ENCODE measurements around the gene SOX11. TPM values are rescaled to one million over a fixed set of nuclear protein-coding genes. Genes with fewer than 3 reads are reported as not detected.
A peak's percentile ranks its signal among the peaks of the same experiment; 100 is the strongest.

SOX11 gene
- total RNA-seq, 1 donor from 2014 or later = not detected

GRCh38 chr2:5720426-5720825 lies 28.2 kb downstream of the SOX11 start:
- DNase-seq (ENCODE audit: extremely low spot score in 2 of 2) = no peak

GRCh38 chr2:5722236-5722635 lies 30.1 kb downstream of the SOX11 start:
- Histone ChIP-seq H3K27me3 (no peaks in the 10 kb centered on the region), H3K4me3 (no peak overlapping the region), H3K9me3 (no peaks in the 10 kb centered on the region), H3K36me3 (no peaks in the 10 kb centered on the region), H3K4me1 (peaks cover 10% of the 10 kb centered on the region), H3K27ac (no peak overlapping the region)
- intact Hi-C loops (cut with DNase I) = no loop called here
- TF ChIP-seq, protein P1, sequence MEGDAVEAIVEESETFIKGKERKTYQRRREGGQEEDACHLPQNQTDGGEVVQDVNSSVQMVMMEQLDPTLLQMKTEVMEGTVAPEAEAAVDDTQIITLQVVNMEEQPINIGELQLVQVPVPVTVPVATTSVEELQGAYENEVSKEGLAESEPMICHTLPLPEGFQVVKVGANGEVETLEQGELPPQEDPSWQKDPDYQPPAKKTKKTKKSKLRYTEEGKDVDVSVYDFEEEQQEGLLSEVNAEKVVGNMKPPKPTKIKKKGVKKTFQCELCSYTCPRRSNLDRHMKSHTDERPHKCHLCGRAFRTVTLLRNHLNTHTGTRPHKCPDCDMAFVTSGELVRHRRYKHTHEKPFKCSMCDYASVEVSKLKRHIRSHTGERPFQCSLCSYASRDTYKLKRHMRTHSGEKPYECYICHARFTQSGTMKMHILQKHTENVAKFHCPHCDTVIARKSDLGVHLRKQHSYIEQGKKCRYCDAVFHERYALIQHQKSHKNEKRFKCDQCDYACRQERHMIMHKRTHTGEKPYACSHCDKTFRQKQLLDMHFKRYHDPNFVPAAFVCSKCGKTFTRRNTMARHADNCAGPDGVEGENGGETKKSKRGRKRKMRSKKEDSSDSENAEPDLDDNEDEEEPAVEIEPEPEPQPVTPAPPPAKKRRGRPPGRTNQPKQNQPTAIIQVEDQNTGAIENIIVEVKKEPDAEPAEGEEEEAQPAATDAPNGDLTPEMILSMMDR (IDR thresholded peaks at IDR 0.05) = no peak
- TF ChIP-seq POLR2AphosphoS5 (IDR thresholded peaks at IDR 0.05; ENCODE audit: insufficient read depth in 1 of 2, low read depth in 1 of 2) (no peak), POLR2A (IDR thresholded peaks at IDR 0.05) (no peak)
- no peak for DNase-seq (ENCODE audit: extremely low spot score in 2 of 2)

More at GRCh38 chr2:5720426-5720825, 28.2 kb downstream of the SOX11 start:
- no peak overlapping the region for H3K4me3 ChIP-seq
- no peak overlapping the region for H3K27ac ChIP-seq
- no peaks in the 10 kb centered on the region for H3K9me3 ChIP-seq
- no peaks in the 10 kb centered on the region for H3K27me3 ChIP-seq
- peaks cover under 1% of the 10 kb centered on the region for H3K4me1 ChIP-seq
- intact Hi-C loops (cut with DNase I) = no loop called here
- no peaks in the 10 kb centered on the region for H3K36me3 ChIP-seq
- TF ChIP-seq, protein P1 (IDR thresholded peaks at IDR 0.05) = no peak
- TF ChIP-seq POLR2A (IDR thresholded peaks at IDR 0.05) (no peak), POLR2AphosphoS5 (IDR thresholded peaks at IDR 0.05; ENCODE audit: insufficient read depth in 1 of 2, low read depth in 1 of 2) (no peak)

DNA sequence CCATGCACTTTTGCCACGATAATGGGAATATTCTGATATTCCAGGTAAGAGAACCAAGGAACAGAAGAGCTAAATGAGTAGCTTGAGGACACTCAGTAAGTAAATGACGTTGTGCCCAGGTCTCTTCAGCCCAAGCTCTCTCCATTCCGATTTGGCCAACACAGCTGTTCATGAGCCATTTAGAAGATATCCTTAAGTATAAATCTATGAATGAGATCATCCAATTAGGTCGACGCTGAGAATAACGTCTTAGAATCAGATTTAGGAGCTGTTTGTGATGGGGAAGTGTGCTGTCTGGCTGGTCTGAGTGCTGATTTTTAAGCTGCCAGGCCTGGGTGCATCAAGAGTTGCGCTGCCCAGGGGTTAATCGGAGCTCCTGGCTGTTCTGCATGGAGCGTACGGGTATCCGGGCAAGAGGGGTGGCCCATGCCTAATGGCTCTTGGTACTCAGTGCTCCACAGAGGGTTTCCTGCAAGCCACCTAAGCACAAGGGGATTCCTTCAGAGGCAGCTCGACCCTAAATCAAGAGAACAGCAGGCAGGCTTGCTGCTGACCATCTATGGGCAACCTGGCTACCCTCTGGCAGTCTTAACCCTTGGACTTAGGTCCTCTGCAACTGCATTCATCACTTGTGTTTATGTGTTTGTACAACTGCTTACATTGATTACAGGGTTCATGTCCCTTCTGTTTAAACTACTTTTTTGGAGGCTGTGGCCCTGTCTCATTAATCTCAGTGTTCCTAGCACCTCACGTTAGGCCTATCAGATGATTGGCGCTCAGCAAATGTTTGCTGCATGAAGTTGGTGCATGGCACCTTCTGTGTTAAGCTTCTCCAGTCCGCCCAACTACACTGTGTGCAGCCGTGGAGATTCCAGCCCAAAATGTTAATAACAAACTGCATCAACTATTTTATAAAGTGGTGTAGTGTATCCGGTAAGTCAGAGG lies 31.9 kb downstream of the SOX11 start:
- Histone ChIP-seq H3K4me1 (peaks cover 10% of the 10 kb centered on the region), H3K36me3 (no peaks in the 10 kb centered on the region), H3K9me3 (no peaks in the 10 kb centered on the region), H3K4me3 (no peak overlapping the region), H3K27ac (no peak overlapping the region), H3K27me3 (no peaks in the 10 kb centered on the region)
- DNase-seq (ENCODE audit: extremely low spot score in 2 of 2) = peak in 1 of 2 donors; percentile 62
- intact Hi-C loops (cut with DNase I) = no loop called here
- TF ChIP-seq POLR2AphosphoS5 (IDR thresholded peaks at IDR 0.05; ENCODE audit: insufficient read depth in 1 of 2, low read depth in 1 of 2) (no peak), POLR2A (IDR thresholded peaks at IDR 0.05) (no peak)
- TF ChIP-seq, protein P1 (IDR thresholded peaks at IDR 0.05) = no peak

- peaks cover 10% of the 10 kb centered on the region for H3K4me1 ChIP-seq
- H3K9me3 ChIP-seq = no peaks in the 10 kb centered on the region
- no peaks in the 10 kb centered on the region for H3K36me3 ChIP-seq
- H3K27me3 ChIP-seq = no peaks in the 10 kb centered on the region
- peak in 1 of 2 donors; percentile 16 for DNase-seq (ENCODE audit: extremely low spot score in 2 of 2)
- TF ChIP-seq POLR2A (IDR thresholded peaks at IDR 0.05) = no peak
- TF ChIP-seq, protein P1 (IDR thresholded peaks at IDR 0.05) = no peak
- TF ChIP-seq POLR2AphosphoS5 (IDR thresholded peaks at IDR 0.05; ENCODE audit: insufficient read depth in 1 of 2, low read depth in 1 of 2) = no peak
- no peak overlapping the region for H3K4me3 ChIP-seq
- H3K27ac ChIP-seq = no peak overlapping the region
- intact Hi-C loops (cut with DNase I) = no loop called here
These were observed 32.9 kb downstream of the SOX11 start for GRCh38 chr2:5725072-5725471.

Measured in vagina (tissue), 2 donors.